GM23338 (cell line): ENCODE data around the gene TMEM116. TPM values are rescaled to one million over a fixed set of nuclear protein-coding genes. Genes with fewer than 3 reads are reported as not detected.
"Not testable (repeated sequence)": the region's sequence is repeated elsewhere in the genome, so short reads cannot be mapped to it uniquely, and the experiment has no call there.

ENCODE experiments used
- ATAC-seq: fragments of 200-7000 bp; cut with Tn5 transposase; 3 replicates; pipeline ENCODE4 v1.9.1; 2020
- DNase-seq: peaks from one replicate; pipeline ENCODE4 v3.0.0-alpha.2; 2015; ENCODE audit warnings: low spot score
- H2AFZ ChIP-seq: fragments of 200-600 bp; sonication (generic); 2 replicates; pipeline ENCODE4 v1.8.0; 2016; ENCODE audit warnings: antibody characterized with exemption, mild to moderate bottlenecking, moderate library complexity
- H3F3A ChIP-seq: fragments of 200-600 bp; sonication (generic); replicated peaks from 2 replicates; pipeline ENCODE4 v1.8.0; 2017; ENCODE audit warnings: antibody characterized with exemption, mixed run types, low read depth
- H3K27ac ChIP-seq: fragments of 200-600 bp; sonication (generic); 2 replicates; pipeline ENCODE4 v1.6.1; 2016; ENCODE audit warnings: low read depth
- H3K27me3 ChIP-seq: fragments of 200-600 bp; sonication (generic); 2 replicates; pipeline ENCODE4 v1.8.0; 2016; ENCODE audit warnings: mild to moderate bottlenecking, mixed run types, moderate library complexity; ENCODE audit not compliant: insufficient read depth
- H3K36me3 ChIP-seq: fragments of 200-600 bp; sonication (generic); 2 replicates; pipeline ENCODE4 v1.8.0; 2016; ENCODE audit warnings: mild to moderate bottlenecking; ENCODE audit not compliant: insufficient read depth
- H3K4me1 ChIP-seq: fragments of 200-600 bp; sonication (generic); 2 replicates; pipeline ENCODE4 v1.8.0; 2016; ENCODE audit warnings: mild to moderate bottlenecking, moderate library complexity; ENCODE audit not compliant: insufficient read depth
- H3K4me2 ChIP-seq: fragments of 200-600 bp; sonication (generic); 2 replicates; pipeline ENCODE4 v1.7.1; 2017; ENCODE audit warnings: mixed run types
- H3K4me3 ChIP-seq: fragments of 200-600 bp; sonication (generic); 2 replicates; pipeline ENCODE4 v1.6.1; 2016; ENCODE audit warnings: mixed run types
- H3K79me2 ChIP-seq: fragments of 200-600 bp; sonication (generic); replicated peaks from 2 replicates; pipeline ENCODE4 v1.8.0; 2017; ENCODE audit warnings: mild to moderate bottlenecking; ENCODE audit not compliant: insufficient read depth
- H3K9me2 ChIP-seq: fragments of 200-600 bp; sonication (generic); 2 replicates; pipeline ENCODE4 v1.8.0; 2017; ENCODE audit not compliant: insufficient read depth
- H4K20me1 ChIP-seq: fragments of 200-600 bp; sonication (generic); replicated peaks from 2 replicates; pipeline ENCODE4 v1.8.0; 2017; ENCODE audit warnings: mild to moderate bottlenecking; ENCODE audit not compliant: insufficient read depth
- H3K27ac Mint-ChIP-seq: 2 replicates; pipeline ENCODE4 v1.8.0; 2020; ENCODE audit warnings: inconsistent platforms, mild to moderate bottlenecking, moderate library complexity, mixed read lengths
- H3K27me3 Mint-ChIP-seq: 3 replicates; pipeline ENCODE4 v1.8.0; 2022; ENCODE audit warnings: low read depth, mild to moderate bottlenecking, moderate library complexity, mixed read lengths, inconsistent platforms; ENCODE audit not compliant: insufficient read depth, poor library complexity
- H3K36me3 Mint-ChIP-seq: 3 replicates; pipeline ENCODE4 v1.8.0; 2021; ENCODE audit warnings: low read depth, mild to moderate bottlenecking, inconsistent platforms, moderate library complexity, mixed read lengths
- H3K4me1 Mint-ChIP-seq: 3 replicates; pipeline ENCODE4 v1.8.0; 2020; ENCODE audit warnings: mild to moderate bottlenecking, inconsistent platforms, mixed read lengths
- H3K4me3 Mint-ChIP-seq: 3 replicates; pipeline ENCODE4 v1.8.0; 2021; ENCODE audit warnings: moderate library complexity, mild to moderate bottlenecking, inconsistent platforms, mixed read lengths
- H3K9me3 Mint-ChIP-seq: 3 replicates; pipeline ENCODE4 v1.8.0; 2020; ENCODE audit warnings: moderate library complexity, mild to moderate bottlenecking, inconsistent platforms, mixed read lengths
- ETS1 ChIP-seq: IDR thresholded peaks from 2 replicates; pipeline ENCODE4 v1.6.1; 2016; ENCODE audit warnings: antibody characterized with exemption
- EZH2 ChIP-seq: fragments of 200-600 bp; sonication (generic); IDR thresholded peaks from one replicate; pipeline ENCODE4 v1.8.0; 2017; ENCODE audit warnings: antibody characterized with exemption, mild to moderate bottlenecking, low read depth; ENCODE audit not compliant: unreplicated experiment
- JUNB ChIP-seq: IDR thresholded peaks from one replicate; pipeline ENCODE4 v1.6.1; 2016; ENCODE audit warnings: antibody characterized with exemption; ENCODE audit not compliant: unreplicated experiment
- ZNF331 ChIP-seq: fragments of 250-450 bp; sonication (Bioruptor Pico); IDR thresholded peaks from 2 replicates; pipeline ENCODE4 v1.5.0; 2020; ENCODE audit warnings: low read depth, mild to moderate bottlenecking, moderate library complexity
- polyA plus RNA-seq: library from polyadenylated mRNA; unstranded; fragments of >200 nt; fragmentation: Nextera tagmentation; extraction: Ambion mirVana; gene quantifications from 2 replicates; pipeline ENCODE4 v1.2.1, GENCODE V29; 2016
- total RNA-seq: library from RNA; depleted of rRNA; stranded (reverse); fragments of >200 nt; shearing (Covaris generic); gene quantifications from 2 replicates; pipeline ENCODE4 v1.2.3, GENCODE V29; 2014
- TF ChIP-seq, protein P1 (sequence below): IDR thresholded peaks from one replicate; pipeline ENCODE4 v1.6.1; 2018; ENCODE audit warnings: antibody characterized with exemption; ENCODE audit not compliant: unreplicated experiment

TMEM116 gene
- total and polyA plus RNA-seq, 2 experiments from 2014 or later = 8.0 to 10.4 TPM

DNA sequence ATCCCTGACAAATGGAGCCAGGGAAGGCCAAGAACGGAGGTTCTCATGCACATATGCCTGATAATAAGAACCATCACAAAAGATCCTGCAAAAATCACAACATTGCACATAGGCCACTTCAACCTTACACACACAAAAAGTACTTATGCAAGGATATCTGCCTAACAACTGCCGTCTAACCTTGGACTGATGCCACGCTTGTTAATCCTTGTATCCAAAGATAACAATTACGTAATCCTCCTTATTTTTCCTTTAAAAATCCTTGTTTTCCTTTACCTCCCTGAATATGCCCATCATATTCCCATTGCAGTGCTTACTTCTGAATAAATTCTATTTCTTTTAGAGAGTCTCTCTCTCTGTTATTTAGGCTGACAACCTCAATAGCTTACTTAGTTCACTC lies 59.5 kb downstream of the TMEM116 start (continued):
- no peak for TF ChIP-seq ZNF331 (CRISPR knock-in tag)
- TF ChIP-seq, protein P1, sequence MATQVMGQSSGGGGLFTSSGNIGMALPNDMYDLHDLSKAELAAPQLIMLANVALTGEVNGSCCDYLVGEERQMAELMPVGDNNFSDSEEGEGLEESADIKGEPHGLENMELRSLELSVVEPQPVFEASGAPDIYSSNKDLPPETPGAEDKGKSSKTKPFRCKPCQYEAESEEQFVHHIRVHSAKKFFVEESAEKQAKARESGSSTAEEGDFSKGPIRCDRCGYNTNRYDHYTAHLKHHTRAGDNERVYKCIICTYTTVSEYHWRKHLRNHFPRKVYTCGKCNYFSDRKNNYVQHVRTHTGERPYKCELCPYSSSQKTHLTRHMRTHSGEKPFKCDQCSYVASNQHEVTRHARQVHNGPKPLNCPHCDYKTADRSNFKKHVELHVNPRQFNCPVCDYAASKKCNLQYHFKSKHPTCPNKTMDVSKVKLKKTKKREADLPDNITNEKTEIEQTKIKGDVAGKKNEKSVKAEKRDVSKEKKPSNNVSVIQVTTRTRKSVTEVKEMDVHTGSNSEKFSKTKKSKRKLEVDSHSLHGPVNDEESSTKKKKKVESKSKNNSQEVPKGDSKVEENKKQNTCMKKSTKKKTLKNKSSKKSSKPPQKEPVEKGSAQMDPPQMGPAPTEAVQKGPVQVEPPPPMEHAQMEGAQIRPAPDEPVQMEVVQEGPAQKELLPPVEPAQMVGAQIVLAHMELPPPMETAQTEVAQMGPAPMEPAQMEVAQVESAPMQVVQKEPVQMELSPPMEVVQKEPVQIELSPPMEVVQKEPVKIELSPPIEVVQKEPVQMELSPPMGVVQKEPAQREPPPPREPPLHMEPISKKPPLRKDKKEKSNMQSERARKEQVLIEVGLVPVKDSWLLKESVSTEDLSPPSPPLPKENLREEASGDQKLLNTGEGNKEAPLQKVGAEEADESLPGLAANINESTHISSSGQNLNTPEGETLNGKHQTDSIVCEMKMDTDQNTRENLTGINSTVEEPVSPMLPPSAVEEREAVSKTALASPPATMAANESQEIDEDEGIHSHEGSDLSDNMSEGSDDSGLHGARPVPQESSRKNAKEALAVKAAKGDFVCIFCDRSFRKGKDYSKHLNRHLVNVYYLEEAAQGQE = no peak
- no peak for TF ChIP-seq ETS1
- TF ChIP-seq JUNB = no peak
- TF ChIP-seq EZH2 = no peak

- Mint-ChIP-seq H3K36me3 (peaks cover 49% of the 10 kb centered on the region), H3K9me3 (peaks cover 42% of the 10 kb centered on the region)
- H3K79me2 ChIP-seq, H3K9me2 ChIP-seq, H3K4me3 Mint-ChIP-seq, H3F3A ChIP-seq, H3K27ac ChIP-seq, H3K27me3 ChIP-seq, H3K4me2 ChIP-seq, ATAC-seq, H3K27ac Mint-ChIP-seq, H3K4me3 ChIP-seq, H2AFZ ChIP-seq, H3K27me3 Mint-ChIP-seq, DNase-seq, H3K36me3 ChIP-seq, H4K20me1 ChIP-seq, H3K4me1 Mint-ChIP-seq, H3K4me1 ChIP-seq: not testable (repeated sequence)
These were observed 60.7 kb downstream of the TMEM116 start for GRCh38 chr12:111952084-111952787.

- not testable (repeated sequence) for H2AFZ ChIP-seq, H3K4me1 Mint-ChIP-seq, H3K27ac Mint-ChIP-seq, H3K4me3 ChIP-seq, H3K27me3 ChIP-seq, H3K27me3 Mint-ChIP-seq, H3K36me3 ChIP-seq, H3K9me2 ChIP-seq, H3F3A ChIP-seq, H3K4me2 ChIP-seq, ATAC-seq, DNase-seq, H3K27ac ChIP-seq, H3K4me3 Mint-ChIP-seq, H3K4me1 ChIP-seq, H3K79me2 ChIP-seq, H4K20me1 ChIP-seq
- H3K9me3 Mint-ChIP-seq = peaks cover 31% of the 10 kb centered on the region
- peaks cover 38% of the 10 kb centered on the region for H3K36me3 Mint-ChIP-seq
These were observed 61.8 kb downstream of the TMEM116 start for GRCh38 chr12:111950961-111951676.
